H1 (cell line): ENCODE data around the gene CDKL5. TPM values are rescaled to one million over a fixed set of nuclear protein-coding genes. Genes with fewer than 3 reads are reported as not detected.

Experiments used
- CTCF ChIA-PET: fragments of 300-600 bp; sonication (Branson Sonifier 250); formaldehyde crosslinking; loops from one replicate; lab custom pipeline; 2021; ENCODE audit not compliant: partially characterized antibody; lab: Charles Lee
- POLR2A ChIA-PET: fragments of 300-600 bp; sonication (Branson Sonifier 250); formaldehyde crosslinking; loops from one replicate; lab custom pipeline; 2021; ENCODE audit warnings: inconsistent platforms; ENCODE audit not compliant: partially characterized antibody; lab: Charles Lee
- DNase-seq, 2 experiments: peaks; one replicate each; pipeline versions ENCODE4 v3.0.0 to v3.0.0-alpha.2; 2010 to 2022; ENCODE audit warnings: low spot score in 2 of 2, low read depth in 1 of 2, mixed read lengths in 1 of 2
- FAIRE-seq: peaks from 2 replicates; lab custom pipeline; 2011; peaks lifted over from hg19 to GRCh38; lab: Jason Lieb, UNC
- H2AFZ ChIP-seq: 2 replicates; pipeline ENCODE4 v1.8.1; 2012; ENCODE audit warnings: low read length, inconsistent platforms
- H2AK5ac ChIP-seq: 2 replicates; pipeline ENCODE4 v1.6.1; 2013; ENCODE audit warnings: low read depth, low read length
- H2BK120ac ChIP-seq: replicated peaks from 2 replicates; pipeline ENCODE3; 2013; ENCODE audit warnings: low read depth, low read length, inconsistent platforms
- H2BK12ac ChIP-seq: 2 replicates; pipeline ENCODE4 v1.6.1; 2013; ENCODE audit warnings: low read depth, low read length
- H2BK15ac ChIP-seq: 2 replicates; pipeline ENCODE4 v1.6.1; 2013; ENCODE audit warnings: low read length
- H2BK20ac ChIP-seq: 2 replicates; pipeline ENCODE4 v1.6.1; 2013; ENCODE audit warnings: low read length
- H2BK5ac ChIP-seq: 2 replicates; pipeline ENCODE4 v1.6.1; 2013; ENCODE audit warnings: low read depth, low read length
- H3K14ac ChIP-seq: 2 replicates; pipeline ENCODE4 v1.6.1; 2013; ENCODE audit warnings: inconsistent platforms; ENCODE audit not compliant: insufficient read length
- H3K18ac ChIP-seq: 2 replicates; pipeline ENCODE4 v1.6.1; 2013; ENCODE audit warnings: low read length; ENCODE audit errors: extremely low read depth
- H3K23ac ChIP-seq: 2 replicates; pipeline ENCODE4 v1.6.1; 2013; ENCODE audit warnings: inconsistent platforms; ENCODE audit not compliant: insufficient read length
- H3K23me2 ChIP-seq: 2 replicates; pipeline ENCODE4 v1.6.1; 2013; ENCODE audit warnings: low read depth, low read length
- H3K27ac ChIP-seq: 2 replicates; pipeline ENCODE4 v1.6.1; 2011; ENCODE audit warnings: low read depth, low read length, inconsistent platforms
- H3K27me3 ChIP-seq, 4 experiments: replicated peaks in 1 of 4; 1 replicate in 1 of 4; 2 replicates in 3 of 4; pipeline versions ENCODE4 v1.6.1 to v1.8.1; 2011 to 2013; ENCODE audit warnings: low read length in 3 of 4, mild to moderate bottlenecking in 3 of 4, inconsistent platforms in 2 of 4, mixed read lengths in 2 of 4, moderate library complexity in 1 of 4; ENCODE audit not compliant: control insufficient read depth in 3 of 4, insufficient read depth in 3 of 4; ENCODE audit errors: extremely low read depth in 1 of 4
- H3K36me3 ChIP-seq, 4 experiments: 2 replicates each; pipeline versions ENCODE4 v1.6.1 to v1.8.1; 2011 to 2013; ENCODE audit warnings: mild to moderate bottlenecking in 4 of 4, low read length in 3 of 4, moderate library complexity in 2 of 4, control low read depth in 1 of 4, inconsistent platforms in 1 of 4; ENCODE audit not compliant: insufficient read depth in 4 of 4, control insufficient read depth in 2 of 4
- H3K4ac ChIP-seq: replicated peaks from 2 replicates; pipeline ENCODE3; 2013; ENCODE audit warnings: low read length, low read depth, mixed read lengths, inconsistent platforms; ENCODE audit not compliant: insufficient read length
- H3K4me1 ChIP-seq, 4 experiments: replicated peaks in 1 of 4; 1 replicate in 1 of 4; 2 replicates in 3 of 4; pipeline versions ENCODE4 v1.6.1 to v1.8.1; 2011 to 2013; ENCODE audit warnings: low read length in 3 of 4, inconsistent platforms in 2 of 4, mixed read lengths in 1 of 4; ENCODE audit not compliant: insufficient read depth in 4 of 4, control insufficient read depth in 3 of 4
- H3K4me2 ChIP-seq, 2 experiments: 2 replicates each; pipeline versions ENCODE4 v1.6.1 to v1.8.1; 2011 to 2013; ENCODE audit warnings: low read depth in 2 of 2, low read length in 2 of 2, control low read depth in 1 of 2, inconsistent platforms in 1 of 2, mild to moderate bottlenecking in 1 of 2; ENCODE audit not compliant: insufficient read depth in 1 of 2
- H3K4me3 ChIP-seq, 4 experiments: fragments of 200-600, 300-600 bp in 1 of 4; sonication (generic), shearing (Covaris generic), sonication (Bioruptor Twin) in 1 of 4; 2 replicates each; pipeline versions ENCODE4 v1.5.1 to v1.8.1; 2011 to 2016; ENCODE audit warnings: low read length in 4 of 4, low read depth in 3 of 4, control low read depth in 2 of 4, inconsistent platforms in 2 of 4, mild to moderate bottlenecking in 2 of 4, mixed read lengths in 1 of 4, moderate library complexity in 1 of 4; ENCODE audit not compliant: insufficient read depth in 2 of 4; ENCODE audit errors: extremely low read depth in 1 of 4
- H3K56ac ChIP-seq: replicated peaks from 2 replicates; pipeline ENCODE3; 2013; ENCODE audit warnings: low read depth, mild to moderate bottlenecking, mixed read lengths, low read length, inconsistent platforms; ENCODE audit not compliant: insufficient read length
- H3K79me1 ChIP-seq: 2 replicates; pipeline ENCODE4 v1.6.1; 2013; ENCODE audit warnings: low read depth, low read length, control low read depth
- H3K79me2 ChIP-seq, 2 experiments: 2 replicates each; pipeline versions ENCODE4 v1.6.1 to v1.8.1; 2012 to 2013; ENCODE audit warnings: low read length in 2 of 2, mild to moderate bottlenecking in 2 of 2, inconsistent platforms in 1 of 2; ENCODE audit not compliant: insufficient read depth in 2 of 2, control insufficient read depth in 1 of 2
- H3K9ac ChIP-seq, 4 experiments: replicated peaks in 1 of 4; 1 replicate in 1 of 4; 2 replicates in 3 of 4; pipeline versions ENCODE4 v1.6.1 to v1.8.1; 2011 to 2013; ENCODE audit warnings: low read depth in 3 of 4, low read length in 3 of 4, control low read depth in 2 of 4, mild to moderate bottlenecking in 2 of 4, moderate library complexity in 2 of 4, inconsistent platforms in 1 of 4; ENCODE audit errors: extremely low read depth in 1 of 4
- H3K9me3 ChIP-seq, 2 experiments: 2 replicates each; pipeline versions ENCODE4 v1.6.1 to v1.8.1; 2012 to 2013; ENCODE audit warnings: mild to moderate bottlenecking in 2 of 2, moderate library complexity in 2 of 2, control low read depth in 1 of 2, inconsistent platforms in 1 of 2, low read depth in 1 of 2, low read length in 1 of 2, mixed read lengths in 1 of 2; ENCODE audit not compliant: insufficient read depth in 2 of 2
- H4K20me1 ChIP-seq, 2 experiments: replicated peaks in 1 of 2; 2 replicates each; pipeline versions ENCODE3 to v1.8.1; 2011 to 2013; ENCODE audit warnings: inconsistent platforms in 2 of 2, low read length in 2 of 2, mild to moderate bottlenecking in 1 of 2; ENCODE audit not compliant: insufficient read depth in 2 of 2, control insufficient read depth in 1 of 2
- H4K5ac ChIP-seq: 2 replicates; pipeline ENCODE4 v1.6.1; 2013; ENCODE audit warnings: low read length, low read depth, mixed read lengths, inconsistent platforms; ENCODE audit not compliant: insufficient read length
- H4K8ac ChIP-seq: 2 replicates; pipeline ENCODE4 v1.8.0; 2013; ENCODE audit warnings: mild to moderate bottlenecking, moderate library complexity, low read length, inconsistent platforms; ENCODE audit not compliant: insufficient read depth; ENCODE audit errors: extremely low read depth
- H4K91ac ChIP-seq: replicated peaks from 2 replicates; pipeline ENCODE3; 2013; ENCODE audit warnings: low read length, mixed read lengths, inconsistent platforms; ENCODE audit not compliant: insufficient read length
- BRCA1 ChIP-seq: IDR thresholded peaks from 2 replicates; pipeline ENCODE4 v1.6.1; 2012; ENCODE audit warnings: low read depth, low read length, improper control_type of control experiment
- CBX8 ChIP-seq: fragments of 300-800, 300-1000 bp; sonication (generic); IDR thresholded peaks from 2 replicates; pipeline ENCODE4 v1.7.1; 2016; ENCODE audit warnings: low read depth, low read length, borderline replicate concordance
- CHD1 ChIP-seq: IDR thresholded peaks from 2 replicates; pipeline ENCODE4 v1.6.1; 2012; ENCODE audit warnings: low read depth, low read length, improper control_type of control experiment
- HDAC2 ChIP-seq, 2 experiments: fragments of 300-600 bp in 1 of 2; sonication (generic) in 1 of 2; IDR thresholded peaks; 2 replicates each; pipeline ENCODE4 v1.6.1; 2011 to 2012; ENCODE audit warnings: low read depth in 2 of 2, low read length in 2 of 2, mild to moderate bottlenecking in 2 of 2, moderate library complexity in 2 of 2, borderline replicate concordance in 1 of 2, inconsistent platforms in 1 of 2
- JUN ChIP-seq: IDR thresholded peaks from 2 replicates; pipeline ENCODE4 v1.6.1; 2011; ENCODE audit warnings: low read depth, mild to moderate bottlenecking, improper control_type of control experiment, low read length
- JUND ChIP-seq: IDR thresholded peaks from 2 replicates; pipeline ENCODE4 v1.6.1; 2011; ENCODE audit warnings: mild to moderate bottlenecking, improper control_type of control experiment, low read length
- POLR2AphosphoS5 ChIP-seq: IDR thresholded peaks from 2 replicates; pipeline ENCODE4 v1.6.1; 2011; ENCODE audit warnings: low read depth, low read length
- POU5F1 ChIP-seq: IDR thresholded peaks from 2 replicates; pipeline ENCODE4 v1.6.1; 2011; ENCODE audit warnings: low read depth, mild to moderate bottlenecking, low read length, moderate library complexity
- SIRT6 ChIP-seq: IDR thresholded peaks from one replicate; pipeline ENCODE4 v1.7.1; 2012; ENCODE audit warnings: low read length, inconsistent platforms
- SP1 ChIP-seq: IDR thresholded peaks from 2 replicates; pipeline ENCODE4 v1.6.1; 2011; ENCODE audit warnings: low read depth, low read length
- SP2 ChIP-seq: IDR thresholded peaks from 2 replicates; pipeline ENCODE4 v1.6.1; 2012; ENCODE audit warnings: mild to moderate bottlenecking, low read length, inconsistent platforms
- SP4 ChIP-seq: IDR thresholded peaks from 2 replicates; pipeline ENCODE4 v1.6.1; 2012; ENCODE audit warnings: low read length, inconsistent platforms
- SRF ChIP-seq: IDR thresholded peaks from 2 replicates; pipeline ENCODE4 v1.6.1; 2011; ENCODE audit warnings: mild to moderate bottlenecking, low read depth, low read length, moderate library complexity
- TAF7 ChIP-seq: optimal IDR thresholded peaks from 2 replicates; pipeline ENCODE3; 2011; ENCODE audit warnings: low read depth, mild to moderate bottlenecking, inconsistent platforms, low read length, moderate library complexity, borderline replicate concordance
- TEAD4 ChIP-seq: IDR thresholded peaks from 2 replicates; pipeline ENCODE4 v1.6.1; 2012; ENCODE audit warnings: low read depth, low read length, inconsistent platforms, mixed read lengths
- whole genome bisulfite sequencing, 2 experiments: shearing (Covaris generic) in 1 of 2; methylation state at CpG; one replicate each; pipeline versions ENCODE4 v1.1.6 to v1.1.7; 2013 to 2015; ENCODE audit warnings: low lambda C conversion rate in 2 of 2, mixed read lengths in 2 of 2, inconsistent platforms in 1 of 2, low coverage in 1 of 2, missing lambda C conversion rate in 1 of 2; ENCODE audit not compliant: insufficient replicate concordance in 2 of 2, insufficient coverage in 1 of 2, insufficient read length in 1 of 2; ENCODE audit errors: extremely low coverage in 1 of 2, missing lambda C conversion rate in 1 of 2; 5-methylcytosine and 5-hydroxymethylcytosine counted together
- polyA plus RNA-seq, 7 experiments: library from polyadenylated mRNA; depleted of rRNA in 3 of 7; stranded (reverse) in 5 of 7; unstranded in 2 of 7; fragments of >200 nt in 5 of 7; fragments of 200-250 nt in 2 of 7; gene quantifications; 1 replicate in 5 of 7; 2 replicates in 1 of 7; 4 replicates in 1 of 7; pipeline versions ENCODE4 v1.2.1 to v1.2.3, GENCODE V29; 2011 to 2013; ENCODE audit warnings: missing spikeins in 2 of 7, mixed read lengths in 2 of 7
- total RNA-seq: library from RNA; stranded (reverse); fragmentation: NEBNext Ultra II Directional; extraction: Animal tissue kit (Norgen Biotek cat#: 25700); gene quantifications from 2 replicates; pipeline ENCODE4 v1.2.1, GENCODE V29; 2021
- TF ChIP-seq, protein P1 (sequence below): IDR thresholded peaks from 2 replicates; pipeline ENCODE4 v1.6.1; 2011; ENCODE audit warnings: low read length, improper control_type of control experiment

Gene CDKL5
- total and polyA plus RNA-seq, 2 of the 8 experiments (the other 6 are each of a cell fraction or from before 2014, with no cell fraction given): 5.5 to 15.6 TPM

GRCh38 chrX:18436017-18436416 lies 10.6 kb downstream of the CDKL5 start:
- H2BK120ac ChIP-seq: no peak overlapping the region
- no peak overlapping the region for H2BK12ac ChIP-seq
- no peak overlapping the region for H4K91ac ChIP-seq
- no peak for FAIRE-seq
- no peak overlapping the region for H3K4ac ChIP-seq
- CTCF ChIA-PET: no interaction called here
- H3K36me3 ChIP-seq: no peaks in the 10 kb centered on the region
- WGBS, 2 experiments: 67% methylated on average over 1 of the region's 1 CpG; no CpG with 5 or more reads in 1 of the 2 experiments
- no peaks in the 10 kb centered on the region for H3K79me1 ChIP-seq
- H3K18ac ChIP-seq: no peak overlapping the region
- H3K23me2 ChIP-seq: no peaks in the 10 kb centered on the region
- H3K79me2 ChIP-seq: peaks cover 0 to 68% of the 10 kb centered on the region in 2 experiments; a peak in 3 of 4 replicates
- H3K27ac ChIP-seq: no peak overlapping the region
- H3K9me3 ChIP-seq: no peaks in the 10 kb centered on the region
- no peak overlapping the region for H3K14ac ChIP-seq
- H2BK5ac ChIP-seq: no peak overlapping the region
- no peak overlapping the region for H2AFZ ChIP-seq
- no peak overlapping the region for H2BK15ac ChIP-seq
- H4K5ac ChIP-seq: no peak overlapping the region
- H3K23ac ChIP-seq: no peak overlapping the region
- no peaks in the 10 kb centered on the region for H3K4me1 ChIP-seq
- no peak overlapping the region for H3K9ac ChIP-seq
- H3K4me3 ChIP-seq: no peak overlapping the region
- H2AK5ac ChIP-seq: no peak overlapping the region
- H4K20me1 ChIP-seq: peaks cover 0 to 2% of the 10 kb centered on the region in 2 experiments
- H3K56ac ChIP-seq: no peak overlapping the region
- no peaks in the 10 kb centered on the region for H3K27me3 ChIP-seq
- H4K8ac ChIP-seq: no peak overlapping the region
- no peak overlapping the region for H3K4me2 ChIP-seq
- H2BK20ac ChIP-seq: no peak overlapping the region
- DNase-seq: no peak
- POLR2A ChIA-PET: no interaction called here
- no peak for TF ChIP-seq SP2
- no peak for TF ChIP-seq TEAD4
- no peak for TF ChIP-seq JUND
- TF ChIP-seq JUN: no peak
- no peak for TF ChIP-seq POLR2AphosphoS5
- TF ChIP-seq POU5F1: no peak
- no peak for TF ChIP-seq SP4
- no peak for TF ChIP-seq SRF
- no peak for TF ChIP-seq SIRT6
- TF ChIP-seq CHD1: no peak
- no peak for TF ChIP-seq CBX8
- no peak for TF ChIP-seq TAF7
- no peak for TF ChIP-seq BRCA1
- TF ChIP-seq, protein P1, sequence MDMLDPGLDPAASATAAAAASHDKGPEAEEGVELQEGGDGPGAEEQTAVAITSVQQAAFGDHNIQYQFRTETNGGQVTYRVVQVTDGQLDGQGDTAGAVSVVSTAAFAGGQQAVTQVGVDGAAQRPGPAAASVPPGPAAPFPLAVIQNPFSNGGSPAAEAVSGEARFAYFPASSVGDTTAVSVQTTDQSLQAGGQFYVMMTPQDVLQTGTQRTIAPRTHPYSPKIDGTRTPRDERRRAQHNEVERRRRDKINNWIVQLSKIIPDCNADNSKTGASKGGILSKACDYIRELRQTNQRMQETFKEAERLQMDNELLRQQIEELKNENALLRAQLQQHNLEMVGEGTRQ: no peak
- no peak for TF ChIP-seq HDAC2 (IDR thresholded peaks at IDR 0.05; ENCODE audit: borderline replicate concordance in 1 of 2, low read depth in 2 of 2, low read length in 2 of 2)
- TF ChIP-seq SP1: no peak
